Measurements from ENCODE around the gene AGBL1.

- TF ChIP-seq MAX (IDR thresholded peaks at IDR 0.05) (no peak), EP300 (IDR thresholded peaks at IDR 0.05) (no peak), REST (IDR thresholded peaks at IDR 0.05) (no peak), CTCF (IDR thresholded peaks at IDR 0.05) (no peak), POLR2A (IDR thresholded peaks at IDR 0.05; ENCODE audit: low read length) (no peak), ESRRA (IDR thresholded peaks at IDR 0.05; ENCODE audit: borderline replicate concordance, low read length) (no peak), SREBF2 (IDR thresholded peaks at IDR 0.05) (no peak), CBX8 (IDR thresholded peaks at IDR 0.05) (no peak)
Observed at GRCh38 chr15:86502301-86502700, 422.6 kb downstream of the AGBL1 start.

Data from A549 (cell line).